HG03442 (cell line): ENCODE measurements around the gene RUFY2.

ENCODE experiments used
- ATAC-seq: cut with Tn5 transposase; IDR thresholded peaks from one replicate; pipeline ENCODE4 v1.9.1; 2021; ENCODE audit warnings: mild to moderate bottlenecking, moderate library complexity; ENCODE audit not compliant: unreplicated experiment

The RUFY2 gene

GRCh38 chr10:68365611-68366010 is 41.5 kb downstream of the RUFY2 start:
- no peak for ATAC-seq

- no peak for ATAC-seq
These were observed 42.8 kb downstream of the RUFY2 start for GRCh38 chr10:68364101-68364886.

DNA sequence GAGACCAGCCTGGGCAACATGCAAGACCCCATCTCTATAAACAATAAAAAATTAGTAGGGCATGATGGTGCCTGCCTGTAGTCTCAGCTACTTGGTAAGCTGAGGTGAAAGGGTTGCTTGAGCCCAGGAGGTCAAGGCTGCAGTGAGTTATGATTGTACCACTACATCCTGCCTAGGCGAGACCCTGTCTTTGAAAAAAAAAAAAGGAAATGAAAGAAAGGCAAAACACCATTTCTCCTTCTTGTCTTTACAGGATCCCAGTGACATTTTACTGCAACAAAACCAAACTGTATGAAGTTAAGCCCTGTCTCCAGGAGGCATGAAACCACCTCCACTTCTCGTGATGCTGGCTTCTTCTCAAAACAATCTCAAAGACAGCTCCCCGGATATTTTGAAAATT is 44.5 kb downstream of the RUFY2 start:
- no peak for ATAC-seq

- no peak for ATAC-seq
These were observed 47.9 kb downstream of the RUFY2 start for GRCh38 chr10:68359189-68359588.

- no peak for ATAC-seq
These were observed 53.5 kb downstream of the RUFY2 start for GRCh38 chr10:68353537-68353936.

- no peak for ATAC-seq
These were observed 58.8 kb downstream of the RUFY2 start for GRCh38 chr10:68348265-68348741.

DNA sequence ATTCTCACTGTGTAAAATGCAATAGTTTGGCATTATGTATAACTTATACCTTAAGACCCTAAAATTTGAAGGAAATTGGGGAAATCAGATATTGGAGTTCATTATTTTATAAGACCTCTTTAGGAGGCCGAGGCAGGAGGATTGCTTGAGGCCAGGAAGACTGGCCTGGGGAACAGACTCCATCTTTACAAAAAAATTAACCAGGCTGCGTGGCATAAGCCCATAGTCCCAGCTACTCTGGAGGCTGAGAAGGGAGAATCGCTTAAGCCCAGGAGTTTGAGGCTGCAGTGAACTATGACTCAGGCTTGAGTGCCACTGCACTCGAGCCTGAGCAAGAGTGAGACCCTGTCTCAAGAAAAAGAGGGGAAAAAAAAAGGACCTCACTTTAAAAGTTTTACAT is 60.3 kb downstream of the RUFY2 start:
- ATAC-seq: no peak

DNA sequence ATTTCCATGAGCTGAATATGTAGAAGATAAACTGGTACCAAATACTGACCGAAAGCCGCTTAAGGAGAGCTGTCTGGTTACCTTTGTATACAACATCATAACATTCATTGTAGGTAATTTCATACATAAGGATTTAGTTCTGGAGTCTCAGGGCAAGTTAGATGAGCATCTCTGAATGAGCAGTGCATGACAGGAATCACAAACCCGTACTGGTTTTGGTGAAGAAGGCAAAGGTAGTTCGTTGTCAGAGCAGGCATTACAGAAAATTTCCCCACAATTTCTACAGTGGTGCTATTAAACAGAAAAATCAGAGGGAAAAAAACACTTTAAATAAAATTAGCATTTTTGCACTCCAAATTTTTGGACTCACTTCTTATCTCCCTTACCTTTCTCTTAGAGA is 61.5 kb downstream of the RUFY2 start:
- ATAC-seq: no peak

DNA sequence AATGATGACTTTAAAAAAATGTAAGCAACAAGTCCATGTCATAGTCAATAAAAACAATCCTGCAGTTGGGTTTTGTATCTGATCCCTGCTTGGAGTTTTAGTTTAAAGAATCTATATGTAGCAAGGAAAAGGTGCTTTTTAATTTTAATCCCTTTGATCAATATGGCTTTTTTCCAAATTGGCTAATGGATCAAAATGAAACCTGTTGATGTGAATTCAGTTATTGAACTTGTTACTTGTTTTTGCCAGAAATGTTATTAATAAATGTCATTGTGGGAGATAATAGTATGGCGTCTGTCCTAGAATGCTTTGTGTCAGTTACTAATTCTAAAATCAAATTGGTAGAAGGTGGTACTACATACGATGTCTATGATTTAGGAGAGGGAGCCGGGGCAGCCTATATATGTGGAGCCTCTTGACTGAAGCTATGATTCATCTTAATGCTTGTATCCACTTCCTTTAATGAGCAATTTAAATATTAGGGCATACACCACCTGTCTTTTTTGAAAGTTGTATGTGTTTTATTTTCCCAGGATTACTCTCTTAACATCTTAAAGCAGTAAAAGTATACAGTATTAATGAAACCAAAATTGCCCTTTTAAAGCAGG is 64.1 kb downstream of the RUFY2 start:
- ATAC-seq: no peak

- ATAC-seq: no peak
These were observed 66.6 kb downstream of the RUFY2 start for GRCh38 chr10:68340358-68341080.

GRCh38 chr10:68336754-68337351 is 70.2 kb downstream of the RUFY2 start:
- no peak for ATAC-seq

DNA sequence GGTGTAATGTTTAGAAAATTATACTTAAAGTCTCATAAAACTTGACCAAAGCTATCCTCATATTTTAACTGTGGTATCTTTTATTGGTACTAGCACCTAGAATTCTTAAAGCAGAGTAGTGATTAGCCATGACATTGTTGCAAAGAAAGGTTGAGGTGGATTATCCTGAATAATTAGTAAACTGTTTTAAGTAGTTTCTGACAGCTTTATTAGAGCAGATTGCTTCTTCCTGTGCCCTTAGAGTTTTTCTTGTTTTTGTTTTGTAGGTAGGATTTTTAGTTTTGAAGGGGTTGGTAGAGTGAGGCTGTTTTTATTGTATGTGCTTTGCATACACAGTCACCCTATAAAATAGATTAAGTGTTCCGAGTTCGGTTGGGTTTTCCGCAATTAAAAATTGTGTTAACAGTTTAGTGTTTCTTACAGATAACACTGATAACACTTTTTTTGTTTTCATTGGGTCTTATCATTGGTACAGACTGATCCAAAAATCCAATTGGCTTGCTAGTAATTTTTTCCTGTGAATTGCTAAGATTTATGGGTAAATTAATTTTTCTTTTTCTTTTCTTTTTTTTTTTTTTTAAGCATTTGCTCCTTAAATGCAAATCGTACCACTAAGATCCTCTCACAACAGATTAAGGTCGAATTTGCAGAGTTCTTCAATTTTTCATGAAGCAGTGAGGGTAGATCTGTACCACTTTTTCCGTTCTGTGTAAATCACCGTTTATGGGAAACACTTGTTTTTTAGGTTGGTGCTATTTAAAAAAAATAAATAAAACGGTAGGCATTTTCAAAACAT is 72.2 kb downstream of the RUFY2 start:
- ATAC-seq: no peak

- no peak for ATAC-seq
These were observed 73.3 kb downstream of the RUFY2 start for GRCh38 chr10:68333440-68334431.

GRCh38 chr10:68333058-68333395 is 74.0 kb downstream of the RUFY2 start:
- ATAC-seq: no peak

DNA sequence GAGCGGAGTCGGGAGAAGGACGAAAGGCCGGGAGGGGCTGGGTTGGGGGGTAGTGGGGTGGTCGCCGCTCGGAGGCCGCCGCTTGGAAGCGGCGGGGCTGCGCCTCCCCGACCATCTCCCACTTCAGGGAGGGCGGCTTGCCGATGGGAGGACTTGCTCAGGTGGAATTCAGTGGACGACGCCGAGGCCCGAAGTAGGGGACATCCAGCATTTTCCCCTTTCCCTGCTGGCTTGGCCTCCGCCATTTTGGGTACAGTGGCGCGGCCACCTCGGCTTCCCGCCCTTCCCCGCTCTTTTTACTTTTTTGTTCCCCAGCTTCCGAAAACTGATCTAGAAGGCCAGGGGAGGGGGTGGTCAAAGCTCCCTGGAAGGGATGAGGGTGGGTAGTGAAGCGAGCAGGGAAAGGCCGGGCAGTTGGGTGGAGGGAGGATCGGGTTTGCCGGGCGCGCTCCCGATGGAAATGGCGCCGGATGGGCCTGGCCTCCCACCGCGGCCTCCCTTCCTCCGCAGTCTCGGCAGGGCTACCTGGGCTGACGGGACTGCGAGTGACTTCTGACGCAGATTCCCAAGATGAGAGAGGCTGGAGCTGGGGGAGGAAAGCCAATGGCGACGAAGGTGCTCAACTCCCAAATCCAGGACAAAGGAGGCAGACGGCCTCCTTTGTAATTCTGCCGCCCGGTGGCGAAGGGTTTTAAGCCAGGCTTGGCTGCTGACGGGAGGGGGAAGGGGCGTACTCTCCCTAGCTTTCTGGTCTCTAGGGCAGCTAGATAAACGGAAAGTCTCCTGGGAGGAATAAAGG is 74.6 kb downstream of the RUFY2 start, which contains the start of gene PBLD:
TSS of gene PBLD (minus strand) at position 670 of the 799 bp plus-strand sequence. CDS start 26,084 bp downstream, outside the sequence.
- peak; percentile 4 for ATAC-seq

DNA sequence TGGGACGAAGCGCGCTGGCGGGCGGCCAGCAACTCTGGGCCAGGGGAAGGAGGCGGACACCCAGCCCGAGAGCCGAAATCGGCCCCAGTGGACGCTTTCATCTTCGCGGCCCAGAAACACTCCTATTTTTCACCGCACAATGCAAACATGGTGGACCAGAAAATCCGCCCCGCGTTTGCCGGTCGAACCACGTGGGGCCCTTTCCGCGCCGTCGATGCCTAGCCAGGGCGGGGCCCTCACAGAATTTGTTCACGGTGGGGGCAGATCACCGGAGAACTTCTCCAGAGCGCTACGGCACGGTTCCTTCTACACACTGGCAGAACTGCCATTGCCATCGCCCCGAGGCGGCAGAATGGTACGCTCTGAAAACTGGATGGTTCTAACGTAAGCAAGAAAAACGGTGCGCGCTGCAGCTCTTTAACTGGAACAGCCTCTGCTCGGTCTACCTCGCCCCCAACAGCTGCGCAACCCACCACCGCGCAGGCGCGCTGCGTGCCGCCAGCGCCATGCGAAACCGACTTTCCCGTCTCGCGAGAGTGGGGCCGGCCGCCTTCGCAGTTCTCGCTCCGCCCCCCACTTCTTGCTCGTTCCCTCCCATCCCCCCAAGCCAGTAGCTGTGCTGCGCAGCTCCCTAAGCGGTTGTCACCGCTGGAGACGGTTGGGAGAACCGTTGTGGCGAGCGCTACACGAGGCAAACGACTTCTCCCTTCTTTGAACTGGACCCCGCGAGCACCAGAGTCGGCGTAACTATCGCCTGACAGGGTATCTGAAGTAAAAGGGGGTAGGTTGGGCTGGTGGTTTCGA is 75.4 kb downstream of the RUFY2 start, which contains the start of gene HNRNPH3:
TSS of gene HNRNPH3 (plus strand) at position 610 of the 804 bp plus-strand sequence. CDS start 5,158 bp downstream, outside the sequence.
- peak; percentile 79 for ATAC-seq

DNA sequence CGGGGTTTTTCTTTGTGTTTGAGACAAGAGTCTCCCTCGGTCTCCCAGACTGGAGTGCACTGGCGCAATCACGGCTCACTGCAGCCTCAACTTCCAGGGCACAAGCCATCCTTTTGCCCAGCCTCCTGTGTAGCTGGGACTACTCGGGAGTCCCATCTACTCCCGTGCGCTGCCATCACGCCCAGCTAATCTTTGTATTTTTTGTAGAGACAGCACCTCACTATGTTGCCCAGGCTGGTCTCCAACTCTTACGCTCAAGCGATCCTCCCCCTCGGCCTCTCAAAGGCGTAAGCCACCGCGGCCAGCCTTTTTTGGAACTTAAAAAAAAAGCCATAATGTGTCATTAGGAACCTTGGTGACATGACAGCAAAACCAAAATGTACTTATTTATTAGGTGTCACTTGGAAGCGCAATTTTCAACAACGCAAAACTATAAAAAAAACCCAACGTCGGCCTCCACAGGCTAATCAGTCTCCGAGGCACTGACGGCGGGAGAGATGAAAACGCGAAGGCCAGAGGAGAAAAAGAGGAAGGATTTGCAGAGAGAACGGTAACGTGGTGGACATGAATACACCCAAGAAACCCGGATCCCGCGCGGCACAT is 76.1 kb downstream of the RUFY2 start:
- ATAC-seq: no peak
